Astrocyte of the hippocampus (primary cell): ENCODE data around the gene DGCR2.
A peak's percentile ranks its signal among the peaks of the same experiment; 100 is the strongest.
"Not testable (repeated sequence)": the region's sequence is repeated elsewhere in the genome, so short reads cannot be mapped to it uniquely, and the experiment has no call there.

Experiments used
- DNase-seq: peaks from one replicate; pipeline ENCODE4 v3.0.0; 2011; ENCODE audit warnings: low read depth, low spot score

Gene DGCR2

GRCh38 chr22:19005905-19006304 is 116.3 kb downstream of the DGCR2 start:
- no peak for DNase-seq

GRCh38 chr22:19004471-19004870 is 117.7 kb downstream of the DGCR2 start:
- DNase-seq: no peak

GRCh38 chr22:19003508-19003907 is 118.7 kb downstream of the DGCR2 start:
- no peak for DNase-seq

GRCh38 chr22:19002684-19003038 is 119.6 kb downstream of the DGCR2 start:
- no peak for DNase-seq

GRCh38 chr22:19001204-19001603 is 121.0 kb downstream of the DGCR2 start:
- DNase-seq: no peak

- DNase-seq: not testable (repeated sequence)
Measured at GRCh38 chr22:19000106-19000505, 122.1 kb downstream of the DGCR2 start.

GRCh38 chr22:18999416-18999815 is 122.8 kb downstream of the DGCR2 start:
- no peak for DNase-seq

GRCh38 chr22:18999008-18999407 is 123.2 kb downstream of the DGCR2 start:
- DNase-seq: no peak

GRCh38 chr22:18997925-18998315 is 124.3 kb downstream of the DGCR2 start:
- no peak for DNase-seq

- no peak for DNase-seq
Measured at GRCh38 chr22:18997306-18997924, 124.8 kb downstream of the DGCR2 start.

- no peak for DNase-seq
Measured at GRCh38 chr22:18996376-18996900, 125.8 kb downstream of the DGCR2 start.

- DNase-seq: no peak
Measured at GRCh38 chr22:18995327-18995711, 126.9 kb downstream of the DGCR2 start.

- peak; percentile 19 for DNase-seq
Measured at GRCh38 chr22:18994701-18995326, 127.4 kb downstream of the DGCR2 start.

GRCh38 chr22:18994056-18994455 is 128.2 kb downstream of the DGCR2 start:
- no peak for DNase-seq

- no peak for DNase-seq
Measured at GRCh38 chr22:18992543-18993198, 129.5 kb downstream of the DGCR2 start.

GRCh38 chr22:18991821-18992442 is 130.3 kb downstream of the DGCR2 start:
- DNase-seq: no peak

GRCh38 chr22:18991138-18991432 is 131.1 kb downstream of the DGCR2 start:
- DNase-seq: no peak

GRCh38 chr22:18990355-18991137 is 131.7 kb downstream of the DGCR2 start:
- DNase-seq: no peak

GRCh38 chr22:18988958-18989357 is 133.3 kb downstream of the DGCR2 start:
- no peak for DNase-seq

GRCh38 chr22:18987765-18988164 is 134.4 kb downstream of the DGCR2 start:
- DNase-seq: no peak

- DNase-seq: not testable (repeated sequence)
Measured at GRCh38 chr22:18987114-18987513, 135.1 kb downstream of the DGCR2 start.
